Upper lobe of left lung (tissue), 4 donors: ENCODE data around the gene EPS15.

ENCODE experiments used
- CTCF ChIP-seq, 6 experiments: fragments of 450-650 bp in 4 of 6; fragments of 200-600 bp in 2 of 6; sonication (generic) in 2 of 6; IDR thresholded peaks; one replicate each; pipeline ENCODE4 v1.5.1; 2016 to 2019; ENCODE audit warnings: antibody characterized with exemption in 6 of 6
- POLR2A ChIP-seq, 4 donors: fragments of 450-650 bp; IDR thresholded peaks; one replicate each; pipeline ENCODE4 v1.5.1; 2016 to 2017; ENCODE audit warnings: antibody characterized with exemption in 4 of 4, mild to moderate bottlenecking in 2 of 4

GRCh38 chr1:51420867-51421627 lies 98.0 kb downstream of the EPS15 start:
- no peak for TF ChIP-seq CTCF (IDR thresholded peaks at IDR 0.05)
- no peak for TF ChIP-seq POLR2A (IDR thresholded peaks at IDR 0.05)
